ENCODE data around the gene QSOX1.

The QSOX1 gene

GRCh38 chr1:180188684-180189175, 34.1 kb downstream of the QSOX1 start:
- Histone ChIP-seq H3K4me1 (ENCODE audit: insufficient read depth, insufficient read length) (peaks cover 1% of the 10 kb centered on the region), H3K4me3 (ENCODE audit: insufficient read length, low read depth) (no peak overlapping the region), H3K9me3 (ENCODE audit: insufficient read depth, low read length) (no peaks in the 10 kb centered on the region), H3K9ac (ENCODE audit: insufficient read length, low read depth) (no peak overlapping the region), H3K36me3 (ENCODE audit: insufficient read depth, insufficient read length, low read length) (peaks cover 45% of the 10 kb centered on the region), H3K27me3 (ENCODE audit: insufficient read depth, insufficient read length) (no peaks in the 10 kb centered on the region)
- DNase-seq (ENCODE audit: low read depth, low spot score), result no peak
- TF ChIP-seq ZNF274 (IDR thresholded peaks at IDR 0.05; ENCODE audit: low read depth, low read length) (no peak), YY1 (IDR thresholded peaks at IDR 0.05; ENCODE audit: insufficient read depth, insufficient read length) (no peak), SUZ12 (IDR thresholded peaks at IDR 0.05; ENCODE audit: extremely low read depth, insufficient read depth, insufficient read length) (no peak)

- peaks cover 3% of the 10 kb centered on the region for H3K27me3 ChIP-seq (ENCODE audit: insufficient read depth, insufficient read length)
- H3K4me1 ChIP-seq (ENCODE audit: insufficient read depth, insufficient read length), result peaks cover 11% of the 10 kb centered on the region
- no peak overlapping the region for H3K4me3 ChIP-seq (ENCODE audit: insufficient read length, low read depth)
- peaks cover 50% of the 10 kb centered on the region for H3K36me3 ChIP-seq (ENCODE audit: insufficient read depth, insufficient read length, low read length)
- no peaks in the 10 kb centered on the region for H3K9me3 ChIP-seq (ENCODE audit: insufficient read depth, low read length)
- no peak overlapping the region for H3K9ac ChIP-seq (ENCODE audit: insufficient read length, low read depth)
- no peak for DNase-seq (ENCODE audit: low read depth, low spot score)
- TF ChIP-seq SUZ12 (IDR thresholded peaks at IDR 0.05; ENCODE audit: extremely low read depth, insufficient read depth, insufficient read length) (no peak), YY1 (IDR thresholded peaks at IDR 0.05; ENCODE audit: insufficient read depth, insufficient read length) (no peak), ZNF274 (IDR thresholded peaks at IDR 0.05; ENCODE audit: low read depth, low read length) (no peak)
These were observed 35.4 kb downstream of the QSOX1 start for GRCh38 chr1:180190091-180190490.

GRCh38 chr1:180192172-180192571, 37.5 kb downstream of the QSOX1 start:
- no peaks in the 10 kb centered on the region for H3K9me3 ChIP-seq (ENCODE audit: insufficient read depth, low read length)
- H3K4me3 ChIP-seq (ENCODE audit: insufficient read length, low read depth), result no peak overlapping the region
- TF ChIP-seq SUZ12 (IDR thresholded peaks at IDR 0.05; ENCODE audit: extremely low read depth, insufficient read depth, insufficient read length) (no peak), ZNF274 (IDR thresholded peaks at IDR 0.05; ENCODE audit: low read depth, low read length) (no peak), YY1 (IDR thresholded peaks at IDR 0.05; ENCODE audit: insufficient read depth, insufficient read length) (no peak)
- H3K36me3 ChIP-seq (ENCODE audit: insufficient read depth, insufficient read length, low read length), result peaks cover 47% of the 10 kb centered on the region
- no peak overlapping the region for H3K9ac ChIP-seq (ENCODE audit: insufficient read length, low read depth)
- peaks cover 16% of the 10 kb centered on the region for H3K4me1 ChIP-seq (ENCODE audit: insufficient read depth, insufficient read length)
- DNase-seq (ENCODE audit: low read depth, low spot score), result no peak
- peaks cover 3% of the 10 kb centered on the region for H3K27me3 ChIP-seq (ENCODE audit: insufficient read depth, insufficient read length)

- Histone ChIP-seq H3K9me3 (ENCODE audit: insufficient read depth, low read length) (no peaks in the 10 kb centered on the region), H3K4me1 (ENCODE audit: insufficient read depth, insufficient read length) (peaks cover 16% of the 10 kb centered on the region), H3K9ac (ENCODE audit: insufficient read length, low read depth) (no peak overlapping the region), H3K4me3 (ENCODE audit: insufficient read length, low read depth) (no peak overlapping the region), H3K36me3 (ENCODE audit: insufficient read depth, insufficient read length, low read length) (peaks cover 57% of the 10 kb centered on the region), H3K27me3 (ENCODE audit: insufficient read depth, insufficient read length) (peaks cover 3% of the 10 kb centered on the region)
- TF ChIP-seq SUZ12 (IDR thresholded peaks at IDR 0.05; ENCODE audit: extremely low read depth, insufficient read depth, insufficient read length), result no peak
- no peak for TF ChIP-seq YY1 (IDR thresholded peaks at IDR 0.05; ENCODE audit: insufficient read depth, insufficient read length)
- no peak for TF ChIP-seq ZNF274 (IDR thresholded peaks at IDR 0.05; ENCODE audit: low read depth, low read length)
- no peak for DNase-seq (ENCODE audit: low read depth, low spot score)
These were observed 38.7 kb downstream of the QSOX1 start for GRCh38 chr1:180193141-180194047.

GRCh38 chr1:180194048-180194425, 39.4 kb downstream of the QSOX1 start:
- Histone ChIP-seq H3K4me1 (ENCODE audit: insufficient read depth, insufficient read length) (peaks cover 16% of the 10 kb centered on the region), H3K9ac (ENCODE audit: insufficient read length, low read depth) (no peak overlapping the region), H3K36me3 (ENCODE audit: insufficient read depth, insufficient read length, low read length) (peaks cover 56% of the 10 kb centered on the region), H3K4me3 (ENCODE audit: insufficient read length, low read depth) (no peak overlapping the region), H3K27me3 (ENCODE audit: insufficient read depth, insufficient read length) (peaks cover 3% of the 10 kb centered on the region), H3K9me3 (ENCODE audit: insufficient read depth, low read length) (no peaks in the 10 kb centered on the region)
- no peak for DNase-seq (ENCODE audit: low read depth, low spot score)
- TF ChIP-seq SUZ12 (IDR thresholded peaks at IDR 0.05; ENCODE audit: extremely low read depth, insufficient read depth, insufficient read length), result no peak
- no peak for TF ChIP-seq YY1 (IDR thresholded peaks at IDR 0.05; ENCODE audit: insufficient read depth, insufficient read length)
- no peak for TF ChIP-seq ZNF274 (IDR thresholded peaks at IDR 0.05; ENCODE audit: low read depth, low read length)

- DNase-seq (ENCODE audit: low read depth, low spot score), result peak; percentile 11
- Histone ChIP-seq H3K27me3 (ENCODE audit: insufficient read depth, insufficient read length) (peaks cover 3% of the 10 kb centered on the region), H3K36me3 (ENCODE audit: insufficient read depth, insufficient read length, low read length) (peaks cover 51% of the 10 kb centered on the region), H3K4me1 (ENCODE audit: insufficient read depth, insufficient read length) (peaks cover 18% of the 10 kb centered on the region), H3K9ac (ENCODE audit: insufficient read length, low read depth) (no peak overlapping the region), H3K4me3 (ENCODE audit: insufficient read length, low read depth) (no peak overlapping the region), H3K9me3 (ENCODE audit: insufficient read depth, low read length) (no peaks in the 10 kb centered on the region)
- TF ChIP-seq YY1 (IDR thresholded peaks at IDR 0.05; ENCODE audit: insufficient read depth, insufficient read length) (no peak), SUZ12 (IDR thresholded peaks at IDR 0.05; ENCODE audit: extremely low read depth, insufficient read depth, insufficient read length) (no peak), ZNF274 (IDR thresholded peaks at IDR 0.05; ENCODE audit: low read depth, low read length) (no peak)
These were observed 40.0 kb downstream of the QSOX1 start for GRCh38 chr1:180194546-180195207.

- Histone ChIP-seq H3K9ac (ENCODE audit: insufficient read length, low read depth) (no peak overlapping the region), H3K9me3 (ENCODE audit: insufficient read depth, low read length) (no peaks in the 10 kb centered on the region), H3K36me3 (ENCODE audit: insufficient read depth, insufficient read length, low read length) (peaks cover 44% of the 10 kb centered on the region), H3K4me3 (ENCODE audit: insufficient read length, low read depth) (no peak overlapping the region), H3K27me3 (ENCODE audit: insufficient read depth, insufficient read length) (peaks cover 3% of the 10 kb centered on the region), H3K4me1 (ENCODE audit: insufficient read depth, insufficient read length) (peaks cover 18% of the 10 kb centered on the region)
- TF ChIP-seq YY1 (IDR thresholded peaks at IDR 0.05; ENCODE audit: insufficient read depth, insufficient read length) (no peak), ZNF274 (IDR thresholded peaks at IDR 0.05; ENCODE audit: low read depth, low read length) (no peak), SUZ12 (IDR thresholded peaks at IDR 0.05; ENCODE audit: extremely low read depth, insufficient read depth, insufficient read length) (no peak)
- no peak for DNase-seq (ENCODE audit: low read depth, low spot score)
These were observed 40.7 kb downstream of the QSOX1 start for GRCh38 chr1:180195401-180195800.
